GM12874 (cell line): ENCODE data around the gene GREB1L.

Source experiments
- CTCF ChIP-seq: IDR thresholded peaks from 2 replicates; pipeline ENCODE4 v1.5.1; 2011; ENCODE audit warnings: low read depth, mild to moderate bottlenecking, control low read depth, low read length, moderate library complexity; ENCODE audit not compliant: insufficient read depth

GREB1L gene

GRCh38 chr18:21254576-21254975 is 12.5 kb downstream of the GREB1L start:
- TF ChIP-seq CTCF, result no peak

- TF ChIP-seq CTCF, result no peak
These were observed 13.2 kb downstream of the GREB1L start for GRCh38 chr18:21255211-21255610.

GRCh38 chr18:21257386-21257785 is 15.4 kb downstream of the GREB1L start:
- TF ChIP-seq CTCF, result no peak

- TF ChIP-seq CTCF, result no peak
These were observed 18.6 kb downstream of the GREB1L start for GRCh38 chr18:21260621-21261020.

GRCh38 chr18:21261352-21261751 is 19.3 kb downstream of the GREB1L start:
- no peak for TF ChIP-seq CTCF

- TF ChIP-seq CTCF, result no peak
These were observed 20.2 kb downstream of the GREB1L start for GRCh38 chr18:21262244-21262643.

- no peak for TF ChIP-seq CTCF
These were observed 20.9 kb downstream of the GREB1L start for GRCh38 chr18:21262979-21263378.

- TF ChIP-seq CTCF, result no peak
These were observed 22.6 kb downstream of the GREB1L start for GRCh38 chr18:21264651-21265050.
